ENCODE data around the gene AGRN.
"Not testable (repeated sequence)": the region's sequence is repeated elsewhere in the genome, so short reads cannot be mapped to it uniquely, and the experiment has no call there.

The AGRN gene

DNA sequence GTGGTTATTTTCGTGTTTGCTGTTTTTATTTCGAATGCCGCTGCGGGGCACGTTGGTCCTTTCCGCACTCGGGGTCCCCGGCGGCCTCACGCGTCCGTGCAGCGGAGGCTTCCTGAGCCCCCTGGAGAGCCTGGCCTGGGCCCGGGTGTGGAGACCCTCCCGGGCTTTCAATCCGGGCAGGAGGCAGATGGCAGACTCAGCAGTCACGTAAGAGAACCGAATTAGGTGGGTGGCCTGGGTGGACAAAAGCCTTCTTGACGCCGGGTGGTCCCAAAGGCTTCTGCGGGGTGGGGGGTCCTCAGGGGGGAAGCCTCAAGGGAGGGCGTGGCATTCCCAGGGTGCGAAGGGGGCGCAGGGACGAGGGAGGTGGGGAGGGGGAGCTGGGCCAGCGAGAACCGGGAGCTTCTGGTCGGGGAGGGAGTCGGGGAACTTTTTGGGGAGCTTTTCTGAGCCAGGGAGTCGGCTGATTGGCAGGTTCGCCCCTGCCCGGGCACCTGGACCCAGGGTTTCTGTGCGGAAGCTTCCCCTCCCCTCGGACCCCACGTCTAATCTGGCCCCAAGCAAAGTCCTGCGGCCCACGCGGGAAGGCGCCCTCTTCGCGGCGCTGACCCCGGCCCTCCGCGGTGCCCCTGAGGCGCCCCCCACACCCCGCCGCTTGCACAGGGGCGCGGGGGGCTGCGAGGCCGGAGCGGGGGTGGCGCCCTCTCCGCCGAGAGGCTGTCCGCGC, 18.7 kb upstream of the AGRN start:
- no peak for DNase-seq (ENCODE audit: low read depth)

DNA sequence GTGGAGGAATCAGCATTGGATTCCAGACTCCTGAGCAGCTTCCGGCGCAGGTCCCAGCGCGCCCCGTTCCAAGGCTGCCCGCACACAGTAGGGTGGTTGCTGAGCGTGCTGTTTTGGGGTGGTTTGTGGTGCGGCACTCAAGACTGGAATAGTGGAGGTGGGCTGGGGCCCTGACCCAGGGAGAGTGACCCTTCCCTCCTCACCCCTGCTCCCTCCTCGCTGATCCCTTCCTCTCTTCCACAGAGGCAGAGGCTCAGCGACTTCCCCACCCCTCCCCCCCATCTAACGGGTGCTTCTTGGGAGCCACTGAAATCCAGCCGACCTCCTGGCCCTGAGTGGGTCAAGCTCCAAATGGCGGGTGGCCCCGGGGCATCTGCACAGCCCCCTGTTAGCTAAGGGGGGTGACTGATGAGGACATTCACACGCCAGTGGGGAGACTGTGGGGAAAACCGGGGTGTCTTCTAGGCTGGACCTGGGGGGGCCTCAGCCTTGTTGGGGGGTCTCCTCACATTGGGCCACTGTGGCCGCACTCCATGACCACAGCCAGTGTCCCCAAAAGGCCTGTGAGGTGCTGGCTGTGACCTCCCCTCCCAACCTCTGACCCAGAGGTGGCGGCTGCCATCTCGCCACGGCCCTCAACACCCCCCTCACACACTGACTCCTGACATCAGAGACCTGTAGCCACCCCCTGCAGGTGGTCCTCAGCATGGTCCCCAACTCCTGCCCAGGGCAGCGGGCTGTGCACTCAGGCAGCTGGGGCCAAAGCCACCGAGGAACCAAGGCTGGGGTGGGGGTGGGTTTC, 16.1 kb upstream of the AGRN start:
- no peak for DNase-seq (ENCODE audit: low read depth)

DNA sequence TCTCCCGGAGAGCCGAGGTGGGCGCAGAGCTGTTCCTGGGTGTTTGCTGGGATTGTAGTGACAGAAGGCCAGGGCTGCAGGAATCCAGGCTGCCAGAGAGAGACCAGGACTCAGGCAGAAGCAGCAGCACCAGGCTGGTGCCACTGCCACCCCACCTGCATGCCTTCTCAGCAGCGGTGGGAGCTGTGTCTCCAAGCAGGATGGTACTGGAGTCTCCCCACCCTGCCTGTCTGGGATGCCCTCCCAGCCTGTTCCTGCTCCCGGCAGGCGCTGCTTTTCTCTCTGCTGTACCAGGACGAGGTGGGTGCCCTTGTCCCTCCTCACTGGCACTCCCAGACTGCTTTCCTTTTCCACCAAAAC, 15.5 kb upstream of the AGRN start:
- no peak for DNase-seq (ENCODE audit: low read depth)

DNA sequence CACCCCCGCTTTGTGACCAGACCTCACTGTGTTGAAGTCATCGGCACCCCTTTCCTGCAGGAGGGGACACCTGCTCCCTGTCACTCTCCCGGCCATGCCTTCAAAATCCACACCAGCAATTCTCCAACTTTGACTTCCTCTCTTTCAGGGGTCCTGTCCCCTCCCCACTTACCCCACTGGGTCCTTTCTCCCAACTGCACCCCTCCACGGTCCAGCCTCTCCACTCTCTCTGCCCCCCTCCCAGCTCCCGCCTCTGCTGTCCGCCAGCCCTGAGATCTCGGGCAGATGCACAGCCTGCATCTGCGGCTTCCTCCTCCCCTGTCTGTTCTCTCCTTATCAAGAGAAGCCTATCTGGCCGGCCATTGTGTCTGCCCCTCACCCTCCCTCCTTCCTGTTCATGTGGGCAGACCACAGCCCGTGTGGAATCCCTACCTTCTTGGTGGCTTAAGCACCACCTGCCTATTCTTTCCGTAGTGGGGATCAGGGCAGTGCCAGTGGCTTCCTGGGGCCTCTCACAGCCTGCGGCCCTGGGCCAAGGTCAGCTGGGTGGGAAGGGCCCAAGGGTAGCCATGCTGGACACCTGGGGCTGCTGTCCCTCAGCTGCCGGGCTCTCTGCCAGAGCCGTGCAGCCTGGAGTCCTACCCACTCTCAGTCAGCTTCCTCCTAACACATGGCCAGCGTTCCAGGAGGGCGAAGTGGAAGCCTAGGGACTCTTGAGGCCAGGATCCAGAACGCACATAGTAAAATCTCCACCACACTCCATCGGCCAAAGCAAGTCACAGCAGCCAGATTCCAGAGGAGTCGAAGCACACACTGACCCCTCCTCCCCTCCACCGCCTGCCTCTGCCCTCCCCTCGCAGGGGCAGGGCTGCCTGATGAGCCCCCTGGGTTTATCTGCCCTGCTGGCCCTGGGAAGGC, 14.9 kb upstream of the AGRN start:
- DNase-seq (ENCODE audit: low read depth): no peak

DNA sequence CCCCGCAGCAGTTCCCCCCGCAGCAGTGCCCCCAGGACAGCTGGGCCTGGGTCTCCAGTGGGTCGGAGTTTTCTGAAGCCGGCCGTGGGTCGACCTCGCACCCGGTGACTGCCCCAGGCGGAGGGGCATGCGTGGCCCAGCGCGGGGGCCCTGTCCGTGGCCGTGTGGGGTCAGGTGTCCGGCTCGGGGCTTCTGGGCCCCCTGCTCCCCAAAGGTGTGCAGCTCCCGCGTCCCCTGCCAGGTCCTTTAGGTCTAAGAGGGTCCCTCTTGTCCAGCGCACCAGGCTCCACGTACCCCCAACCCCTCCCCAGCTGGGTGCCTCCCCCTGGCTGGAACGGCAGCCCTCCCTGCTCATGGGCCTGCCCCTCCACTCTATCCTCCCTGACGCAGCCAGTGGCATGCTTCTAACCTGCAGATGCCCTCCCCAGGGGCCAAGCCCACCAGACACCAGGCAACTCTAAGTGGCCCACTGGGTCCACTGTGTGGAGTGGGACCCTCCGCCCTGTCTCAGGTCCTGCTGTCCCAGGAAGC, 14.1 kb upstream of the AGRN start:
- DNase-seq (ENCODE audit: low read depth): no peak

DNA sequence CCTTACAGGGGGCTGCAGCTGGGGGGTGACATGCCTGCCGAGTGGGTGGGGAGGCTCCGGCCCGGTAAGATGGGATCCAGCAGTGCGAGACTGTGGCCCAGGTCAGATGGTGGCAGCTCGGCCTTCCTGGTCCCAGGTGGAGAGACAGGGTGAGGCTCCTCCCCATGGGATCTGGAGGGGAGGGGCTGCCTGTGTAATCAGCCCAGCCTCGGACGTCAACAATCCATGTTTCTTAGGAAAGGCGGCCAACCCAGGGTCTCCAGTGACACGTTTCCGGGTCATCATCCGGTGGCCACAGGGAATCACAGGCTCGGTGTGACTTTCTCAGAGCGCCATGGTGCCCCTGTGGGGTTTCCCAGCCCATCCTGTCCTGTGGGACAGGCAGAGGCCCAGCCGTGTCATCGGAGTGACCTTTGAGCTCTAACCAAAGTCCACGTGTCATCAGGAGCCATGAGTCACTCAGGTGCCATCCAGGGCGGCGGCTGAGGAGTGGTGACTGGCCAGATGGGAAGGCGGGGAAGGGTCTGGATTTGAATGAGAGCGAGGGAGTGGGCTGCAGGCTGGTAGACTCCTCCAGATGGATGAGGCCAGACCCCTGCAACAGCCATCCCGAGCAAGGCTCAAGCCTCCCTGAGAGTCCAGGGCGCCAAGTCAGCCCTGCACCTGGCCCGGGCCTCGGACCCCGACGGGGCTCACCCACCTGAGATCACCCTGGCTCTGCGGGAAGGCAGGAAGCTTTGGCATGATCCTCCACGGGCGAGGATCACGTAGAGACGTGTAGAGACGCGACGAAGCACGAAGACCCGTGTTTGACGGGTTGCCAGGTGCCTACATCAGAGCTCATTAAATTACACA, 13.4 kb upstream of the AGRN start:
- DNase-seq (ENCODE audit: low read depth): no peak

DNA sequence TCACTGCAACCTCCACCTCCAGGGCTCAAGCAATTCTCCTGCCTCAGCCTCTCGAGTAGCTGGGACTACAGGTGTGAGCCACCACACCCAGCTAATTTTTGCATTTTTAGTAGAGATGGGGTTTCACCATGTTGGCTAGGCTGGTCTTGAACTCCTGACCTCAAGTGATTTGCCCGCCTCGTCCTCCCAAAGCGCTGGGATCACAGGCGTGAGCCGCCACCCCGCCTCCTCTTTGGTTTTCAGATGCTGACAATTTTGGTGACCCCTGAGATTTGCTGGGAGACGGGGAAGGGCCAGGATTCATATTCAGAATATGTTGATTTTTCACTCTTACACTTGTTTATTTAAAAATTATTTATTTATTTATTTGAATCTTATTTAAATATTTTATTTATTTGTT, 9.8 kb upstream of the AGRN start:
- DNase-seq (ENCODE audit: low read depth): not testable (repeated sequence)

DNA sequence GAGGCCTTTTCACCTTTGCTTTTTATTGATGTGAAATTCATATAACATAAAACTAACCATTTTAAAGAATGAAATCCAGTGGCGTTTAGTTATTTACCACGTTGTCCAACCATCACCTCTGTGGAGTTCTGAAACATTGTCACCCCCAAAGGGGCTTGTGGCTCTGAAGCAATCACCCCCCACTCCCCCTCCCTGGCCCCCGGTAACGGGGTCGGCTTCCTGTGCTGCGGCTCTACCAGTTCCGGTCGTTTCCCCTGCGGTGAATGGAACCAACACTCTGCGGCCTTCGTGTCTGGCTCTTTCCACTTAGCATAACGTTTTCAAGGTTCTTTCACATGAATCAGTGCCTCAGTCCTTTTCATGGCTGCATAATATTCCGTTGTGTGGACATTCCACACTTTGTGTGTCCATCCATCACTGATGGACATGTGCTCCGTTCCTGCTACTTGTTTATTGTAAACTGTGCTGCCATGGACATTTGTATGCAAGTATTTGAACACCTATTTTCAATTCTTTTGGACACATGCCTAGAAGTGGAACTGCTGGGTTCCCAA, 8.4 kb upstream of the AGRN start:
- DNase-seq (ENCODE audit: low read depth): no peak

DNA sequence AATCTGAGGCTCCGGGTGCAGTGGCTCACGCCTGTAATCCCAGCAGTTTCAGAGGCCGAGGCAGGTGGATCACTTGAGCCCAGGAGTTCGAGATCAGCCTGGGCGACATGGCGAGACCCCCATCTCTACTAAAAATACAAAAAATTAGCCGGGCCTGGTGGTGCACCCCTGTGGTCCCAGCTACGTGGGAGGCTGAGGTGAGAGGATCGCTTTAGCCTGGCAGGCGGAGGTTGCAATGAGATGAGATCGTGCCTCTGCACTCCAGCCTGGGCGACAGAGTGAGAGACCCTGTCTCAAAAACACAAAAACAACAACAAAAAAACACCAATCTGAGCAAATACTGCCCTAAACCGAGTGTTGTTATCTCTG, 7.2 kb upstream of the AGRN start:
- not testable (repeated sequence) for DNase-seq (ENCODE audit: low read depth)

DNA sequence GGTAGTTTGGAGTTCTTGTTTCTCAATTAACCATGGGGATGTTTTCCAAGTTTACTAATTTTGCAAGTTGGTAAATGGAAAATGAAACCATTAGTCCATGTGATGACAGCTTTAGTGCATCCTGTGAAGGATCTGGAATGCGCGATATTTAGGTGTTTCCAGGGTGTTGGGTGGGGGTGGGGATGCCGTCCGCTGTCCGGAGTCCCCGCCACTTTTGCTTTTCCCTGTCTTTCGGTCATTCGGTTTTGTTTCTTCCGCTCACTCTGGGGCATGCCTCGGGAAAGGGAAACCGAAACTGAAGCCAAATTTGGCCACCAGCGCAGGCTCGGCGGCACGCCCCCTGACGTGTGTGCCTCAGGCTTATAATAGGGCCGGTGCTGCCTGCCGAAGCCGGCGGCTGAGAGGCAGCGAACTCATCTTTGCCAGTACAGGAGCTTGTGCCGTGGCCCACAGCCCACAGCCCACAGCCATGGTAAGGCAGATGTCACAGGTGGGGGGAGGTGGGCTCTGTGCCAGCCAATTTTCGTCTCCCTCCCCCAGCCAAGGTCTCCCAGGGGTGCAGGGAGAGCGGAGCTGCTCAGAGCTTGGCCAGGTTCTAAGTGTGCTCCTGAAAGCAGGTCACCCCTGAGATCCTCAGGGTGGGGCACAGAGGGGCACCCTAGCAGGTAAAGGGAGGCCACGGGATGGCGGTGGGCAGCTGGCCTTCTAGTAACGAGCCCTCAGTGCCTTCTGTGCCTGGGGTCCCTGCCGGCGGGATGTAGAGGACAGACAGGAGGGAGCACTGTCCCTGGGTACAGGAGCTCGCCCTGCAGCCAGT, 6.6 kb upstream of the AGRN start, which contains the start of gene ISG15:
Gene ISG15 (plus strand): TSS at position 393 of the 817 bp plus-strand sequence. CDS start 77 bp downstream, at position 470.
- DNase-seq (ENCODE audit: low read depth): peak; percentile 83

DNA sequence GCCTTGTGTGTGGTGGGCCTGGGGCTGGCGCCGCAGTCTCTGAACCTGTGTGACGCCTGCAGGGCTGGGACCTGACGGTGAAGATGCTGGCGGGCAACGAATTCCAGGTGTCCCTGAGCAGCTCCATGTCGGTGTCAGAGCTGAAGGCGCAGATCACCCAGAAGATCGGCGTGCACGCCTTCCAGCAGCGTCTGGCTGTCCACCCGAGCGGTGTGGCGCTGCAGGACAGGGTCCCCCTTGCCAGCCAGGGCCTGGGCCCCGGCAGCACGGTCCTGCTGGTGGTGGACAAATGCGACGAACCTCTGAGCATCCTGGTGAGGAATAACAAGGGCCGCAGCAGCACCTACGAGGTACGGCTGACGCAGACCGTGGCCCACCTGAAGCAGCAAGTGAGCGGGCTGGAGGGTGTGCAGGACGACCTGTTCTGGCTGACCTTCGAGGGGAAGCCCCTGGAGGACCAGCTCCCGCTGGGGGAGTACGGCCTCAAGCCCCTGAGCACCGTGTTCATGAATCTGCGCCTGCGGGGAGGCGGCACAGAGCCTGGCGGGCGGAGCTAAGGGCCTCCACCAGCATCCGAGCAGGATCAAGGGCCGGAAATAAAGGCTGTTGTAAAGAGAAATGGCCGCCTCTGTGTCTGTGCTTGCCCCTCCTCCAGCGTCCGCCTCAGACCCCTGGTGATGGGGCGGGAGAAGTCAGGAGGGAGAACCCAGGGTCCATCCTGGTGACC, 5.8 kb upstream of the AGRN start:
- no peak for DNase-seq (ENCODE audit: low read depth)

DNA sequence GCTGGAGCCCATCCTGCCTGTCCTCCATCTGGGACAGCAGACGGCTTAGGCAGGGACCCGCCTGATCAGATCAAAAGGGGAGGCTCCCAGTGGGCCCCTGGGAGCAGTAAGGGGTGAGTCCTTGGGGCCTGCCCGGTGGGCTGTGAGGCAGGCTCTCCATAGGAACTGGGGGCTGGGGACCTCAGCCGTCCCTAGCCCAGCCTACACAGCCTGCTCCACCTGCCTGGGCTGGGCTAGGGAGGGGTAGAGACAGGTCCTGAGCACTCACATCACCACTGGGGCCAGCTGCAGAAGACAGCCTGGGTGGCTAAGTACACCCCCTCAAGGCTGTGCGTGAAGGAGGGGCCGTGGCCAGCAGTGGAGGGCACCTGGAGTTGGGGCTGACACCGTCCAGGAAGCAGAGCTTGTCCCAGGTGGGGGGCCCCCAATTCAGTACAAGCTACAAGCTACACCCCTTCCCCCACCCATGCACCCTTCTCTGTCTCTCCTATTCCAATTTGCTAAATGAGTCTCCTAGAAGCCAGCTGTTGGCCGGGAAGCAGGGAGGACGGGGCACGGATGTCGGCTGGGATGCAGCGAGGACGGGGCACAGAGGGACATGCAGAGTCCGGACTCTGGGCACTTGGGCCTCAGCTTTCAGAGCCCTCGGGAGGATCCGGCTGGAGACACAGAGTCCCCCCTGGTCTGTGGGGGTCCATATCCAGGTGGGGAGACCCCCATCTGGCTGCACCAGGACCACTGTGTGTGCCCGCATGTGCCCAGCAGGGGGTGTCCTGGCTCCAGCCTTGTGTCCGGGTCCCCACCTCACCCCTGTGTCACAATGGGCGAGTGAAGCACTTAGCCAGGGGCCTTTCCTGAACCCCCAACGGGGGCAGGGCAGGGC, 4.9 kb upstream of the AGRN start:
- no peak for DNase-seq (ENCODE audit: low read depth)

DNA sequence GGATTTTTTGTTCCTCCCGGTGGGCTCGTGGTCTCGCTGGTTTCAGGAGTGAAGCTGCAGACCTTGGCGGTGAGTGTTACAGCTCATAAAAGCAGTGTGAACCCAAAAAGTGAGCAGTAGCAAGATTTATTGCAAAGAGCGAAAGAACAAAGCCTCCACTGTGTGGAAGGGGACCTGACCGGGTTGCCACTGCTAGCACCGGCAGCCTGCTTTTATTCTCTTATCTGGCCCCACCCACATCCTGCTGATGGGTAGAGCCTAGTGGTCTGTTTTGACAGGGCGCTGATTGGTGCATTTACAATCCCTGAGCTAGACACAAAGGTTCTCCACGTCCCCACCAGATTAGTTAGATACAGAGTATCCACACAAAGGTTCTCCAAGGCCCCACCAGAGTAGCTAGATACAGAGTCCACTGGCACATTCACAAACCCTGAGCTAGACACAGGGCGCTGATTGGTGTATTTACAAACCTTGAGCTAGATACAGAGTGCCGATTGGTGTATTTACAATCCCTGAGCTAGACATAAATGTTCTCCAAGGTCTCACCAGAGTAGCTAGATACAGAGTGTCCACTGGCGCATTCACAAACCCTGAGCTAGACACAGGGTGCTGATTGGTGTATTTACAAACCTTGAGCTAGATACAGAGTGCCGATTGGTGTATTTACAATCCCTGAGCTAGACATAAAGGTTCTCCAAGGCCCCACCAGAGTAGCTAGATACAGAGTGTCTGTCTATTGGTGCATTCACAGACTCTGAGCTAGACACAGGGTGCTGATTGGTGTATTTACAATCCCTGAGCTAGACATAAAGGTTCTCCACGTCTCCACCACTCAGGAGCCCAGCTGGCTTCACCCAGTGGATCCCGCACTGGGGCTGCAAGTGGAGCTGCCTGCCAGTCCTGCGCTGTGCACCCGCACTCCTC, 2.3 kb upstream of the AGRN start:
- not testable (repeated sequence) for DNase-seq (ENCODE audit: low read depth)

DNA sequence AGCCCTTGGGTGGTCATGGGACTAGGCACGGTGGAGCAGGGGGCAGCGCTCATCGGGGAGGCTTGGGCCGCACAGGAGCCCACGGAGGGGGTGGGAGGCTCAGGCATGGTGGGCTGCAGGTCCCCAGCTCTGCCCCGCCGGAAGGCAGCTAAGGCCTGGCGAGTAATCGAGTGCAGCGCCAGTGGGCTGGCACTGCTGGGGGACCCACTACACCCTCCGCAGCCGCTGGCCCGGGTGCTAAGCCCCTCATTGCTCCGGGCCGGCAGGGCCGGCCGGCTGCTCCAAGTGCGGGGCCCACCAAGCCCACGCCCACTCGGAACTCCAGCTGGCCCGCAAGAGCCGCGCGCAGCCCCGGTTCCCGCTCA, 1.6 kb upstream of the AGRN start:
- DNase-seq (ENCODE audit: low read depth): not testable (repeated sequence)

DNA sequence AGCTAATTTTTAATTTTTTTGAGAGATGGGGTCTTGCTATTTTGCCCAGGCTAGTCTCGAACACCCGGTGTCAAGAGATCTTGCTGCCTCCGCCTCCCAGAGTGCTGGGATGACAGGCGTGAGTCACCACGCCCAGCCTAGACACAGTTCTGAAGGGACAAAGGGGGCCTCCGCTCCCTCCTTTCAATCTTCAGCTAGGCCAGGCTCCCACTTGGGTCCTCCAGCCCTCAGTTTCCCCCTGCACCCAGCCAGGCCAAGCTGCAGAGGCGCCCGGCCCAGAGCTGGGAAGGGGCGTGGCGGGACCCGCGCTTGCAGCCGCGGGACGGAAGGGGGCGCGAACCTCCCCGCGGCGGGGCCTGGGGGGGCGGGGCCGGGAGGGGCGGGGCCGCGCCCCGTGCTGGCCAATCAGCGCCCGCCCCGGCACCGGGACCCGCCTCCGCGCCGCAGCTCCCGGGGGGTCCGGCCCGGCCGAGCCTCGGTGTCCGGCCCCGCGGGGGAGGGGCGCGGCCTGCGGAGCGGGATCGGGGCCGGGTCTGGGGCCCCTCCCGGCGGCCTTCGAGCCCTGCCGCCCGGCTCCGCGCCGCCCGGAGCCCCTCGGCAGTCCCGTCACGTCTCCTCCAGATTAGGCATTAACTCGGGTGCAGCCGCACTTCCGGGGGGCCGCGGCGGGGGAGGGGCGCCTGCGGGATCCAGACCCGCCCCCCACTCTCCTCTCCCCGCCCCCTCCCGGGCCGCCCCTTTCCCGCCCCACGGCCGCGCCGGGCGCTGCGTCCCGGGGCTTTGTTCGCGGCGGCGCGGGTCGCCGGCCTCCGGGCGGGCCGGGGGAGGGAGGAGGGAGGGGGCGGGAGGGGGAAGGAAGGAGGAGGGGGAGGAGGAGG, 559 bp upstream of the AGRN start:
- peak; percentile 69 for DNase-seq (ENCODE audit: low read depth)

DNA sequence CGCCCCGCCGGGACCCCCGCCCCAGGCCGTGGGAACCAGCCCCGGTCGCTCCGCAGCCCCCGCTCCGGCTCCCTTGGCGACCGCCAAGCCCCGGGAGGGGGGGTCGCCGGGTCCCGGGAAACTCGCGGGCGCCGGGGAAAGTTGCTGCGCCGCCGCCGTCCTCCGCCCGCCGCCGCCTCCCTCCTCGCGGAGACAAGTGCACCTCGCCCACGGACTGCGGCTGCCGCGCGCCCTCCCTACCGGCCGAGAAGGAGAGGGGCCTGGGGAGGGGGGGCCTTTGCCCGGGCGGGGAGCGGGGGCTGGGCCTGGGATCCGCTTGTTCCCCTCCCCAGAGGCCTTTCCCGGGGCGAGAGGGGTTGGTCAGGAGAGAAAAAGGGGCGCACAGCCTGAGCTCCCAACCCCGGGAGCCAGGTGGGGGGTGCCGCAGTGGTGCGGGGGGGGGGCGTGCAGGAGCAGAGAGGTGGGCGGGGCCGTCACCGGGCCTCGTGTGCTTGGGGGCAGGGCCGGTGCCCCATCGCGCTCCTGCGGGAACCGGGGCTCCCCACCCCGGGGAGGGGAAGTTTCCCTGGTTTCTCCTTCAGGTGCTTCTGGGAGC, 592 bp downstream of the AGRN start:
- DNase-seq (ENCODE audit: low read depth): no peak

All from T follicular helper cell (primary cell).